HepG2 (cell line): ENCODE measurements around the gene RTP3. TPM values are rescaled to one million over a fixed set of nuclear protein-coding genes. Genes with fewer than 3 reads are reported as not detected.

ENCODE experiments used
- ATAC-seq: fragments of 200-7000 bp; cut with Tn5 transposase; 3 replicates; pipeline ENCODE4 v1.9.1; 2020; ENCODE audit warnings: mild to moderate bottlenecking, moderate library complexity
- BruUV-seq: library from RNA; stranded (reverse); fragments of 400-500 nt; replicated peaks from 2 replicates; lab custom pipeline; 2021; lab: Mats Ljungman, UMichigan
- CTCF ChIA-PET: fragments of 300-600 bp; formaldehyde crosslinking; extraction: SDS; loops from one replicate; lab custom pipeline; 2021; ENCODE audit warnings: low total read pairs, inconsistent platforms, low intra/inter-chr PET ratio; lab: Yijun Ruan, JAX
- POLR2A ChIA-PET: fragments of 350-600 bp; sonication (Branson Sonifier 250); formaldehyde crosslinking; loops from one replicate; lab custom pipeline; 2020; ENCODE audit warnings: antibody characterized with exemption, inconsistent platforms; lab: Yijun Ruan, JAX
- DNase-seq: peaks from one replicate; pipeline ENCODE4 v3.0.0-alpha.2; 2015; ENCODE audit warnings: low spot score
- FAIRE-seq: peaks from 3 replicates; lab custom pipeline; 2011; peaks lifted over from hg19 to GRCh38; lab: Jason Lieb, UNC
- H2AFZ ChIP-seq: one replicate; pipeline ENCODE4 v1.6.1; 2011; ENCODE audit warnings: low read length, inconsistent platforms
- H3K27ac ChIP-seq: fragments of 300-600 bp; 3 replicates; pipeline ENCODE4 v1.8.0; 2011; ENCODE audit warnings: mixed run types, mild to moderate bottlenecking, mixed read lengths, low read length, inconsistent platforms; ENCODE audit not compliant: insufficient read depth; ENCODE audit errors: extremely low read length
- H3K27me3 ChIP-seq, 2 experiments: fragments of 200-600 bp in 1 of 2; 2 replicates in 1 of 2; 3 replicates in 1 of 2; pipeline versions ENCODE4 v1.6.0 to v1.8.0; 2011; ENCODE audit warnings: low read length in 2 of 2, mild to moderate bottlenecking in 2 of 2, moderate library complexity in 2 of 2, inconsistent platforms in 1 of 2; ENCODE audit not compliant: insufficient read depth in 2 of 2, control insufficient read depth in 1 of 2
- H3K36me3 ChIP-seq, 2 experiments: fragments of 200-600 bp in 1 of 2; replicated peaks in 1 of 2; 2 replicates in 1 of 2; 3 replicates in 1 of 2; pipeline versions ENCODE4 v1.5.1 to v1.8.0; 2011; ENCODE audit warnings: low read length in 2 of 2, inconsistent platforms in 1 of 2; ENCODE audit not compliant: insufficient read depth in 2 of 2, control insufficient read depth in 1 of 2
- H3K4me1 ChIP-seq: 2 replicates; pipeline ENCODE4 v1.5.1; 2012; ENCODE audit warnings: low read length, inconsistent platforms; ENCODE audit not compliant: insufficient read depth
- H3K4me2 ChIP-seq: 2 replicates; pipeline ENCODE4 v1.6.0; 2011; ENCODE audit warnings: low read depth, low read length, inconsistent platforms
- H3K4me3 ChIP-seq, 3 experiments: fragments of 200-600 bp in 1 of 3; sonication (generic), shearing (Covaris generic) in 1 of 3; replicated peaks in 1 of 3; 2 replicates each; pipeline ENCODE4 v1.5.1; 2011 to 2016; ENCODE audit warnings: low read length in 3 of 3, inconsistent platforms in 2 of 3, low read depth in 2 of 3, mild to moderate bottlenecking in 2 of 3, control low read depth in 1 of 3, mixed read lengths in 1 of 3; ENCODE audit not compliant: insufficient read depth in 1 of 3
- H3K79me2 ChIP-seq: one replicate; pipeline ENCODE4 v1.6.1; 2011; ENCODE audit warnings: low read length, inconsistent platforms; ENCODE audit not compliant: insufficient read depth
- H3K9ac ChIP-seq: 2 replicates; pipeline ENCODE4 v1.6.0; 2011; ENCODE audit warnings: mild to moderate bottlenecking, low read depth, low read length, inconsistent platforms; ENCODE audit not compliant: insufficient read depth
- H3K9me3 ChIP-seq: 2 replicates; pipeline ENCODE4 v1.5.1; 2012; ENCODE audit warnings: mild to moderate bottlenecking, low read length
- H4K20me1 ChIP-seq: 2 replicates; pipeline ENCODE4 v1.6.0; 2011; ENCODE audit warnings: inconsistent platforms, mild to moderate bottlenecking, low read length, moderate library complexity; ENCODE audit not compliant: insufficient read depth
- ARNT2 ChIP-seq: sonication (generic); formaldehyde crosslinking; IDR thresholded peaks from 2 replicates; pipeline ENCODE4 v1.8.0; 2022; ENCODE audit warnings: mild to moderate bottlenecking, low read depth, missing genetic modification reagents, moderate library complexity
- CBX1 ChIP-seq: IDR thresholded peaks from one replicate; pipeline ENCODE4 v1.6.1; 2016; ENCODE audit warnings: antibody characterized with exemption, low read depth
- CBX5 ChIP-seq: sonication (generic); formaldehyde crosslinking; IDR thresholded peaks from 2 replicates; pipeline ENCODE4 v1.4.0; 2020; ENCODE audit warnings: missing genetic modification reagents, borderline replicate concordance
- ETV6 ChIP-seq: sonication (generic); formaldehyde crosslinking; conservative IDR thresholded peaks from 2 replicates; pipeline ENCODE4 v1.4.0; 2020; ENCODE audit warnings: missing genetic modification reagents
- FOSL1 ChIP-seq: sonication (generic); formaldehyde crosslinking; IDR thresholded peaks from 2 replicates; pipeline ENCODE4 v1.9.0; 2021; ENCODE audit warnings: missing genetic modification reagents, borderline replicate concordance
- HOXA5 ChIP-seq: sonication (generic); formaldehyde crosslinking; IDR thresholded peaks from 2 replicates; pipeline ENCODE4 v1.4.0; 2020; ENCODE audit warnings: missing genetic modification reagents
- RORA ChIP-seq: sonication (generic); formaldehyde crosslinking; IDR thresholded peaks from 2 replicates; pipeline ENCODE4 v1.5.0; 2020; ENCODE audit warnings: mild to moderate bottlenecking, missing genetic modification reagents, moderate library complexity
- TGIF2 ChIP-seq: IDR thresholded peaks from 2 replicates; pipeline ENCODE4 v1.6.1; 2016; ENCODE audit warnings: control low read depth, missing compliant biosample characterization
- TP53 ChIP-seq: sonication (generic); formaldehyde crosslinking; conservative IDR thresholded peaks from 2 replicates; pipeline ENCODE4 v1.4.0; 2020; ENCODE audit warnings: missing genetic modification reagents
- ZBTB43 ChIP-seq: sonication (generic); formaldehyde crosslinking; conservative IDR thresholded peaks from 2 replicates; pipeline ENCODE4 v1.4.0; 2020; ENCODE audit warnings: missing genetic modification reagents
- ZNF260 ChIP-seq: sonication (generic); formaldehyde crosslinking; IDR thresholded peaks from 2 replicates; pipeline ENCODE4 v1.4.0; 2020; ENCODE audit warnings: missing genetic modification reagents, low read depth, mild to moderate bottlenecking, borderline replicate concordance
- ZNF614 ChIP-seq: IDR thresholded peaks from 2 replicates; pipeline ENCODE4 v1.6.1; 2018; ENCODE audit warnings: missing biosample characterization, missing genetic modification reagents, inconsistent platforms, borderline replicate concordance
- ZSCAN29 ChIP-seq: sonication (generic); formaldehyde crosslinking; conservative IDR thresholded peaks from 2 replicates; pipeline ENCODE4 v1.4.0; 2020; ENCODE audit warnings: mild to moderate bottlenecking, missing genetic modification reagents
- WGBS: methylation state at CpG from one replicate; pipeline ENCODE4 v1.1.6; 2017; ENCODE audit warnings: low lambda C conversion rate; 5-methylcytosine and 5-hydroxymethylcytosine counted together
- in situ Hi-C: cut with HindIII; loops from 2 replicates; pipeline ENCODE4 v1.10.0; 2017; ENCODE audit warnings: low pct_unique_long_range_greater_than_20kb; ENCODE audit not compliant: extremely low pct_ligation_motif_present
- intact Hi-C: fragments of 100-400 bp; cut with micrococcal nuclease; formaldehyde crosslinking; loops from one replicate; pipeline ENCODE4 v1.10.0; 2022; ENCODE audit not compliant: unreplicated experiment
- polyA plus RNA-seq, 8 experiments: library from polyadenylated mRNA; depleted of rRNA in 3 of 8; stranded (reverse) in 7 of 8; unstranded in 1 of 8; fragments of >200 nt; fragmentation: Illumina TruSeq in 4 of 8; extraction: Trizol in 4 of 8; gene quantifications; 2 replicates each; pipeline versions ENCODE4 v1.2.1 to v1.2.3, GENCODE V29; 2011 to 2016; ENCODE audit warnings: low read depth in 4 of 8, missing spikeins in 1 of 8, mixed read lengths in 1 of 8; ENCODE audit not compliant: insufficient read depth in 1 of 8
- total RNA-seq, 5 experiments: library from RNA; depleted of rRNA; stranded (reverse); fragments of >200 nt; fragmentation: Illumina TruSeq; extraction: Trizol; gene quantifications; 2 replicates each; pipeline ENCODE4 v1.2.3, GENCODE V29; 2016; ENCODE audit warnings: low read depth in 1 of 5
- TF ChIP-seq, protein P1 (sequence below): sonication (generic); formaldehyde crosslinking; IDR thresholded peaks from 2 replicates; pipeline ENCODE4 v1.8.1; 2023; ENCODE audit warnings: mild to moderate bottlenecking, missing genetic modification reagents
- TF ChIP-seq, protein P2 (sequence below): sonication (generic); formaldehyde crosslinking; IDR thresholded peaks from 2 replicates; pipeline ENCODE4 v1.4.0; 2020; ENCODE audit warnings: mild to moderate bottlenecking, missing genetic modification reagents

The RTP3 gene
- total and polyA plus RNA-seq, 2 of the 13 experiments (the other 11 are each of a cell fraction or from before 2014, with no cell fraction given): 0.09 TPM; not detected in 1

- TF ChIP-seq ARNT2 (CRISPR knock-in tag) (0 out of 2 replicates have a peak, but pooled peaks have one; percentile 33), TGIF2 (CRISPR knock-in tag) (no peak), CBX5 (CRISPR knock-in tag) (peak; percentile 69; the same call in 1 of the 2 replicates), RORA (CRISPR knock-in tag) (no peak), ZNF614 (peak; percentile 62; the same call in 1 of the 2 replicates), TP53 (CRISPR knock-in tag) (no peak)
Measured at GRCh38 chr3:46488735-46489361, 8.9 kb upstream of the RTP3 start (continued).

GRCh38 chr3:46489381-46489780, 8.4 kb upstream of the RTP3 start:
- no peak overlapping the region for H2AFZ ChIP-seq
- FAIRE-seq (no peak), ATAC-seq (no peak), DNase-seq (no peak)
- H3K4me1 ChIP-seq: peaks cover 14% of the 10 kb centered on the region
- no peaks in the 10 kb centered on the region for H3K36me3 ChIP-seq
- no peaks in the 10 kb centered on the region for H3K79me2 ChIP-seq
- in situ Hi-C loops: loop anchor here (10.0 kb wide), 1 partner anchor 175 kb away; no protein-coding TSS in a partner anchor
- no TSS peak for BruUV-seq
- CTCF ChIA-PET: interaction anchor here (1.1 to 1.7 kb wide), 4 partner anchors 8 to 206 kb away, joined by 3 to 32 read pairs (median 6); partner anchors contain the start of gene RTP3
- intact Hi-C loops: no loop called here
- H3K27ac ChIP-seq: no peak overlapping the region
- no CpG with 5 or more reads among the region's 4 CpGs for WGBS
- POLR2A ChIA-PET: interaction anchor here (2.3 kb wide), 1 partner anchor 69 kb away, joined by 8 read pairs; no protein-coding TSS in a partner anchor
- H3K9me3 ChIP-seq: no peaks in the 10 kb centered on the region
- H3K9ac ChIP-seq: no peak overlapping the region
- no peaks in the 10 kb centered on the region for H4K20me1 ChIP-seq
- H3K4me2 ChIP-seq: no peak overlapping the region
- H3K4me3 ChIP-seq: no peak overlapping the region
- no peaks in the 10 kb centered on the region; a peak in 1 of 5 replicates for H3K27me3 ChIP-seq
- no peak for TF ChIP-seq ZBTB43 (CRISPR knock-in tag)
- TF ChIP-seq, protein P1, sequence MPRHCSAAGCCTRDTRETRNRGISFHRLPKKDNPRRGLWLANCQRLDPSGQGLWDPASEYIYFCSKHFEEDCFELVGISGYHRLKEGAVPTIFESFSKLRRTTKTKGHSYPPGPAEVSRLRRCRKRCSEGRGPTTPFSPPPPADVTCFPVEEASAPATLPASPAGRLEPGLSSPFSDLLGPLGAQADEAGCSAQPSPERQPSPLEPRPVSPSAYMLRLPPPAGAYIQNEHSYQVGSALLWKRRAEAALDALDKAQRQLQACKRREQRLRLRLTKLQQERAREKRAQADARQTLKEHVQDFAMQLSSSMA (CRISPR knock-in tag): no peak
- TF ChIP-seq ETV6: no peak
- no peak for TF ChIP-seq FOSL1 (CRISPR knock-in tag)
- no peak for TF ChIP-seq ZNF260
- TF ChIP-seq, protein P2, sequence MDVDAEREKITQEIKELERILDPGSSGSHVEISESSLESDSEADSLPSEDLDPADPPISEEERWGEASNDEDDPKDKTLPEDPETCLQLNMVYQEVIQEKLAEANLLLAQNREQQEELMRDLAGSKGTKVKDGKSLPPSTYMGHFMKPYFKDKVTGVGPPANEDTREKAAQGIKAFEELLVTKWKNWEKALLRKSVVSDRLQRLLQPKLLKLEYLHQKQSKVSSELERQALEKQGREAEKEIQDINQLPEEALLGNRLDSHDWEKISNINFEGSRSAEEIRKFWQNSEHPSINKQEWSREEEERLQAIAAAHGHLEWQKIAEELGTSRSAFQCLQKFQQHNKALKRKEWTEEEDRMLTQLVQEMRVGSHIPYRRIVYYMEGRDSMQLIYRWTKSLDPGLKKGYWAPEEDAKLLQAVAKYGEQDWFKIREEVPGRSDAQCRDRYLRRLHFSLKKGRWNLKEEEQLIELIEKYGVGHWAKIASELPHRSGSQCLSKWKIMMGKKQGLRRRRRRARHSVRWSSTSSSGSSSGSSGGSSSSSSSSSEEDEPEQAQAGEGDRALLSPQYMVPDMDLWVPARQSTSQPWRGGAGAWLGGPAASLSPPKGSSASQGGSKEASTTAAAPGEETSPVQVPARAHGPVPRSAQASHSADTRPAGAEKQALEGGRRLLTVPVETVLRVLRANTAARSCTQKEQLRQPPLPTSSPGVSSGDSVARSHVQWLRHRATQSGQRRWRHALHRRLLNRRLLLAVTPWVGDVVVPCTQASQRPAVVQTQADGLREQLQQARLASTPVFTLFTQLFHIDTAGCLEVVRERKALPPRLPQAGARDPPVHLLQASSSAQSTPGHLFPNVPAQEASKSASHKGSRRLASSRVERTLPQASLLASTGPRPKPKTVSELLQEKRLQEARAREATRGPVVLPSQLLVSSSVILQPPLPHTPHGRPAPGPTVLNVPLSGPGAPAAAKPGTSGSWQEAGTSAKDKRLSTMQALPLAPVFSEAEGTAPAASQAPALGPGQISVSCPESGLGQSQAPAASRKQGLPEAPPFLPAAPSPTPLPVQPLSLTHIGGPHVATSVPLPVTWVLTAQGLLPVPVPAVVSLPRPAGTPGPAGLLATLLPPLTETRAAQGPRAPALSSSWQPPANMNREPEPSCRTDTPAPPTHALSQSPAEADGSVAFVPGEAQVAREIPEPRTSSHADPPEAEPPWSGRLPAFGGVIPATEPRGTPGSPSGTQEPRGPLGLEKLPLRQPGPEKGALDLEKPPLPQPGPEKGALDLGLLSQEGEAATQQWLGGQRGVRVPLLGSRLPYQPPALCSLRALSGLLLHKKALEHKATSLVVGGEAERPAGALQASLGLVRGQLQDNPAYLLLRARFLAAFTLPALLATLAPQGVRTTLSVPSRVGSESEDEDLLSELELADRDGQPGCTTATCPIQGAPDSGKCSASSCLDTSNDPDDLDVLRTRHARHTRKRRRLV: no peak
- no peak for TF ChIP-seq HOXA5 (CRISPR knock-in tag)
- TF ChIP-seq CBX1: no peak
- TF ChIP-seq ZSCAN29 (CRISPR knock-in tag): no peak
